Trophoblast cell (in vitro differentiated cells and primary cell): ENCODE measurements around the gene KRT84.

Experiments used
- DNase-seq, 2 donors: peaks; one replicate each; pipeline ENCODE4 v3.0.0-alpha.2; 2016
- H2AFZ ChIP-seq: 2 replicates; pipeline ENCODE4 v1.6.1; 2013; ENCODE audit warnings: low read length, moderate library complexity, mild to moderate bottlenecking; ENCODE audit not compliant: insufficient read depth, poor library complexity
- H2AK5ac ChIP-seq: 2 replicates; pipeline ENCODE4 v1.6.1; 2013; ENCODE audit warnings: mild to moderate bottlenecking, low read length
- H2BK120ac ChIP-seq: 2 replicates; pipeline ENCODE4 v1.6.1; 2013; ENCODE audit warnings: low read length, mild to moderate bottlenecking, moderate library complexity; ENCODE audit not compliant: insufficient read depth, poor library complexity
- H2BK12ac ChIP-seq: 2 replicates; pipeline ENCODE4 v1.6.1; 2013; ENCODE audit warnings: mild to moderate bottlenecking, low read length, moderate library complexity
- H2BK5ac ChIP-seq: 2 replicates; pipeline ENCODE4 v1.6.1; 2013; ENCODE audit warnings: low read length, low read depth, moderate library complexity, mild to moderate bottlenecking; ENCODE audit not compliant: poor library complexity
- H3K14ac ChIP-seq: 2 replicates; pipeline ENCODE4 v1.6.1; 2013; ENCODE audit warnings: mild to moderate bottlenecking, low read length
- H3K18ac ChIP-seq: 2 replicates; pipeline ENCODE4 v1.6.1; 2013; ENCODE audit warnings: mild to moderate bottlenecking, low read length
- H3K23ac ChIP-seq: 2 replicates; pipeline ENCODE4 v1.6.1; 2013; ENCODE audit warnings: low read length
- H3K27ac ChIP-seq: 2 replicates; pipeline ENCODE4 v1.5.1; 2013; ENCODE audit warnings: low read depth, mild to moderate bottlenecking, inconsistent platforms, low read length, moderate library complexity
- H3K27me3 ChIP-seq: 2 replicates; pipeline ENCODE4 v1.6.1; 2013; ENCODE audit warnings: inconsistent platforms, mild to moderate bottlenecking, low read length, moderate library complexity; ENCODE audit not compliant: insufficient read depth
- H3K36me3 ChIP-seq, 2 experiments: 1 replicate in 1 of 2; 2 replicates in 1 of 2; pipeline ENCODE4 v1.6.1; 2013; ENCODE audit warnings: low read length in 2 of 2, mild to moderate bottlenecking in 2 of 2, moderate library complexity in 1 of 2; ENCODE audit not compliant: insufficient read depth in 2 of 2, control insufficient read depth in 1 of 2
- H3K4ac ChIP-seq: 2 replicates; pipeline ENCODE4 v1.6.1; 2013; ENCODE audit warnings: low read depth, mild to moderate bottlenecking, low read length, moderate library complexity
- H3K4me1 ChIP-seq, 2 experiments: 1 replicate in 1 of 2; 2 replicates in 1 of 2; pipeline ENCODE4 v1.6.1; 2013; ENCODE audit warnings: low read length in 2 of 2, mild to moderate bottlenecking in 2 of 2, moderate library complexity in 1 of 2; ENCODE audit not compliant: insufficient read depth in 2 of 2, control insufficient read depth in 1 of 2
- H3K4me2 ChIP-seq: 2 replicates; pipeline ENCODE4 v1.6.1; 2013; ENCODE audit warnings: inconsistent platforms, mild to moderate bottlenecking, low read length, moderate library complexity
- H3K4me3 ChIP-seq: 2 replicates; pipeline ENCODE4 v1.5.1; 2013; ENCODE audit warnings: mild to moderate bottlenecking, low read depth, low read length, inconsistent platforms
- H3K79me1 ChIP-seq: one replicate; pipeline ENCODE4 v1.6.1; 2013; ENCODE audit warnings: low read length
- H3K79me2 ChIP-seq: 2 replicates; pipeline ENCODE4 v1.6.1; 2013; ENCODE audit warnings: low read length, mild to moderate bottlenecking; ENCODE audit not compliant: control insufficient read depth, insufficient read depth, poor library complexity
- H3K9ac ChIP-seq: 2 replicates; pipeline ENCODE4 v1.6.1; 2013; ENCODE audit warnings: mild to moderate bottlenecking, low read length
- H3K9me3 ChIP-seq: 2 replicates; pipeline ENCODE4 v1.6.1; 2013; ENCODE audit warnings: low read depth, mild to moderate bottlenecking, control low read depth, inconsistent platforms, low read length; ENCODE audit not compliant: insufficient read depth
- H4K12ac ChIP-seq: 2 replicates; pipeline ENCODE4 v1.6.1; 2013; ENCODE audit warnings: low read depth, mild to moderate bottlenecking, low read length, moderate library complexity
- H4K8ac ChIP-seq: 2 replicates; pipeline ENCODE4 v1.6.1; 2013; ENCODE audit warnings: low read depth, mild to moderate bottlenecking, low read length, moderate library complexity
- H4K91ac ChIP-seq: one replicate; pipeline ENCODE4 v1.6.1; 2013; ENCODE audit warnings: low read depth, mild to moderate bottlenecking, low read length, moderate library complexity
- WGBS: extraction: QIAGEN DNeasy Blood & Tissue Kit; methylation state at CpG from one replicate; pipeline ENCODE4 v1.1.7; 2013; ENCODE audit warnings: missing lambda C conversion rate; ENCODE audit not compliant: insufficient read length, insufficient coverage; ENCODE audit errors: extremely low coverage; 5-methylcytosine and 5-hydroxymethylcytosine counted together

KRT84 gene

GRCh38 chr12:52380271-52380694 is 5.2 kb downstream of the KRT84 start:
- no peak overlapping the region for H3K14ac ChIP-seq
- no peak overlapping the region for H4K91ac ChIP-seq
- no peak overlapping the region for H2AK5ac ChIP-seq
- H2BK12ac ChIP-seq: no peak overlapping the region
- H3K4ac ChIP-seq: no peak overlapping the region
- H4K12ac ChIP-seq: no peak overlapping the region
- no peak overlapping the region for H3K4me3 ChIP-seq
- no peak overlapping the region for H3K23ac ChIP-seq
- H3K27ac ChIP-seq: no peak overlapping the region
- WGBS: no CpG with 5 or more reads among the region's 15 CpGs
- H3K36me3 ChIP-seq: no peaks in the 10 kb centered on the region
- H2BK120ac ChIP-seq: no peak overlapping the region
- H3K4me2 ChIP-seq: no peak overlapping the region
- H3K18ac ChIP-seq: no peak overlapping the region
- H3K27me3 ChIP-seq: no peaks in the 10 kb centered on the region
- H4K8ac ChIP-seq: no peak overlapping the region
- peaks cover 3% of the 10 kb centered on the region for H3K9me3 ChIP-seq
- H3K79me2 ChIP-seq: no peaks in the 10 kb centered on the region
- H3K79me1 ChIP-seq: no peaks in the 10 kb centered on the region
- H3K9ac ChIP-seq: no peak overlapping the region
- peak; percentile 34 to 63 for DNase-seq
- H2BK5ac ChIP-seq: no peak overlapping the region
- H2AFZ ChIP-seq: no peak overlapping the region
- H3K4me1 ChIP-seq: no peaks in the 10 kb centered on the region

GRCh38 chr12:52379536-52379935 is 5.9 kb downstream of the KRT84 start:
- no peak overlapping the region for H2AFZ ChIP-seq
- H3K36me3 ChIP-seq: no peaks in the 10 kb centered on the region
- H2BK5ac ChIP-seq: no peak overlapping the region
- no peak for DNase-seq
- no peak overlapping the region for H3K9ac ChIP-seq
- H3K79me2 ChIP-seq: no peaks in the 10 kb centered on the region
- H4K8ac ChIP-seq: no peak overlapping the region
- no peak overlapping the region for H3K14ac ChIP-seq
- no peak overlapping the region for H3K18ac ChIP-seq
- H3K4me2 ChIP-seq: no peak overlapping the region
- H3K27me3 ChIP-seq: no peaks in the 10 kb centered on the region
- no peak overlapping the region for H2AK5ac ChIP-seq
- no peak overlapping the region for H3K27ac ChIP-seq
- no peaks in the 10 kb centered on the region for H3K79me1 ChIP-seq
- H3K4ac ChIP-seq: no peak overlapping the region
- H3K23ac ChIP-seq: no peak overlapping the region
- no peak overlapping the region for H4K12ac ChIP-seq
- H4K91ac ChIP-seq: no peak overlapping the region
- H2BK12ac ChIP-seq: no peak overlapping the region
- H3K9me3 ChIP-seq: no peaks in the 10 kb centered on the region
- no peak overlapping the region for H2BK120ac ChIP-seq
- H3K4me1 ChIP-seq: no peaks in the 10 kb centered on the region
- H3K4me3 ChIP-seq: no peak overlapping the region
- no CpG with 5 or more reads among the region's 6 CpGs for WGBS

GRCh38 chr12:52378091-52378490 is 7.4 kb downstream of the KRT84 start:
- Histone ChIP-seq H2AFZ (no peak overlapping the region), H2AK5ac (no peak overlapping the region), H3K36me3 (no peaks in the 10 kb centered on the region), H3K79me2 (no peaks in the 10 kb centered on the region), H3K4me2 (no peak overlapping the region), H3K4me3 (no peak overlapping the region), H2BK5ac (no peak overlapping the region), H3K18ac (no peak overlapping the region), H4K91ac (no peak overlapping the region), H3K4me1 (no peaks in the 10 kb centered on the region), H4K8ac (no peak overlapping the region), H3K9ac (no peak overlapping the region), H3K14ac (no peak overlapping the region), H2BK12ac (no peak overlapping the region), H3K27me3 (no peaks in the 10 kb centered on the region), H3K79me1 (no peaks in the 10 kb centered on the region), H3K23ac (no peak overlapping the region), H4K12ac (no peak overlapping the region), H3K27ac (no peak overlapping the region), H3K4ac (no peak overlapping the region), H3K9me3 (no peaks in the 10 kb centered on the region), H2BK120ac (no peak overlapping the region)
- WGBS: no CpG with 5 or more reads among the region's 19 CpGs
- no peak for DNase-seq

- Histone ChIP-seq H3K79me1 (no peaks in the 10 kb centered on the region), H2AK5ac (no peak overlapping the region), H3K18ac (no peak overlapping the region), H3K23ac (no peak overlapping the region), H3K4me2 (no peak overlapping the region), H3K4me1 (no peaks in the 10 kb centered on the region), H3K14ac (no peak overlapping the region), H2AFZ (no peak overlapping the region), H3K9ac (no peak overlapping the region), H4K12ac (no peak overlapping the region), H3K9me3 (no peaks in the 10 kb centered on the region), H3K36me3 (no peaks in the 10 kb centered on the region), H2BK120ac (no peak overlapping the region), H3K27me3 (no peaks in the 10 kb centered on the region), H3K27ac (no peak overlapping the region), H2BK12ac (no peak overlapping the region), H3K4ac (no peak overlapping the region), H3K79me2 (no peaks in the 10 kb centered on the region), H4K91ac (no peak overlapping the region), H3K4me3 (no peak overlapping the region), H4K8ac (no peak overlapping the region), H2BK5ac (no peak overlapping the region)
- DNase-seq: no peak
- WGBS: no CpG with 5 or more reads among the region's 8 CpGs
These were observed 8.2 kb downstream of the KRT84 start for GRCh38 chr12:52377266-52377665.
